Memory B cell (primary cell): ENCODE data around the gene PWWP2B.
"Not testable (repeated sequence)": the region's sequence is repeated elsewhere in the genome, so short reads cannot be mapped to it uniquely, and the experiment has no call there.

Experiments
- ATAC-seq: fragments of 150-1000 bp; cut with Tn5 transposase; 2 replicates; pipeline ENCODE4 v1.10.0; 2021; ENCODE audit warnings: low read depth, mild to moderate bottlenecking, moderate library complexity
- DNase-seq, 2 donors: peaks; one replicate each; pipeline ENCODE4 v3.0.0; 2022; ENCODE audit warnings: low spot score in 2 of 2
- H3K27ac Mint-ChIP-seq: one replicate; pipeline ENCODE4 v1.8.0; 2022; ENCODE audit warnings: mild to moderate bottlenecking, moderate library complexity, mixed read lengths
- H3K27me3 Mint-ChIP-seq: one replicate; pipeline ENCODE4 v1.8.0; 2022; ENCODE audit warnings: mixed read lengths
- H3K36me3 Mint-ChIP-seq: one replicate; pipeline ENCODE4 v1.8.0; 2022; ENCODE audit warnings: mild to moderate bottlenecking, mixed read lengths
- H3K4me1 Mint-ChIP-seq: one replicate; pipeline ENCODE4 v1.8.0; 2022; ENCODE audit warnings: mixed read lengths
- H3K4me3 Mint-ChIP-seq: one replicate; pipeline ENCODE4 v1.8.0; 2022; ENCODE audit warnings: mild to moderate bottlenecking, moderate library complexity, mixed read lengths
- H3K9me3 Mint-ChIP-seq: one replicate; pipeline ENCODE4 v1.8.0; 2022; ENCODE audit warnings: mixed read lengths

The PWWP2B gene

GRCh38 chr10:132435320-132435719 is 38.3 kb downstream of the PWWP2B start:
- not testable (repeated sequence) for ATAC-seq, H3K27ac Mint-ChIP-seq

DNA sequence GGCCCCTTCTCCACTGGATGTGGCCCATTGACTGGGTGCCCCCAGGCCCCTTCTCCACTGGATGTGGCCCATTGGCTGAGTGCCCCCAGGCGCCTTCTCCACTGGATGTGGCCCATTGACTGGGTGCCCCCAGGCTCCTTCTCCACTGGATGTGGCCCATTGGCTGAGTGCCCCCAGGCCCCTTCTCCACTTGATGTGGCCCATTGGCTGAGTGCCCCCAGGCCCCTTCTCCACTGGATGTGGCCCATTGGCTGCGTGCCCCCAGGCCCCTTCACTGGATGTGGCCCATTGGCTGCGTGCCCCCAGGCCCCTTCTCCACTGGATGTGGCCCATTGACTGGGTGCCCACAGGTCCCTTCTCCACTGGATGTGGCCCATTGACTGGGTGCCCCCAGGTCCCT is 39.1 kb downstream of the PWWP2B start:
- not testable (repeated sequence) for H3K27ac Mint-ChIP-seq, H3K36me3 Mint-ChIP-seq, DNase-seq, ATAC-seq, H3K4me1 Mint-ChIP-seq, H3K9me3 Mint-ChIP-seq, H3K4me3 Mint-ChIP-seq, H3K27me3 Mint-ChIP-seq

More at GRCh38 chr10:132435320-132435719, 38.3 kb downstream of the PWWP2B start:
- H3K27me3 Mint-ChIP-seq, H3K9me3 Mint-ChIP-seq, DNase-seq, H3K4me3 Mint-ChIP-seq, H3K36me3 Mint-ChIP-seq: not testable (repeated sequence)
- H3K4me1 Mint-ChIP-seq = peaks cover 10% of the 10 kb centered on the region

DNA sequence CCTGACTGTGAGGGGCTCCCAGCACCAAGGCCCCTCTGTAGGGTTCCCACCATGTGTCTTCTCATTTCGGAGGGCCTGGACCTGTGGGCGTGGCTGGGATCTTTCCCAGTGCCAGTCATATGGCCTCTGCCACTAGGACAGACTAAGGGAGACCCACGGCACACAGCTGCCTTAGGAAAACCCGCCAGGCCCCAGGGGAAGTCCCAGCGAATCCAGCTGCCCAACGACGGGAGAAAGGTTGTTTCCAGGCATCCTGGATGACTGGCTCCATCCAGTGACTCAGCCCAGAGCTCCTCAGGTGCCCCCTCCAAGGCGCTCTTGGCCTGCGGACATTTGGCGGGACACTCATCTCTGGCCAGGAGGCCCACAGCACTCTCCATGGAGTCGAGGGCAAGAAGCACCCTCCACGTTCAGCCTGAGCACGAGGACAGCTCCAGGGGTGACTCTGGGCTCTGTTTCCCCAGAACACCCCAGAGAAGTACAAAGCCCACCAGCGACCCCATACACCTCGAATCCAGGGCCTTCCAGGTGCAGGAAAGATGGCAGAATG is 39.9 kb downstream of the PWWP2B start:
- DNase-seq (no peak), ATAC-seq (no peak)
- Mint-ChIP-seq H3K27ac (no peak overlapping the region), H3K4me1 (peaks cover 12% of the 10 kb centered on the region), H3K4me3 (no peak overlapping the region), H3K36me3 (no peaks in the 10 kb centered on the region), H3K9me3 (no peaks in the 10 kb centered on the region), H3K27me3 (no peaks in the 10 kb centered on the region)

GRCh38 chr10:132437541-132437950 is 40.5 kb downstream of the PWWP2B start:
- no peaks in the 10 kb centered on the region for H3K9me3 Mint-ChIP-seq
- no peaks in the 10 kb centered on the region for H3K27me3 Mint-ChIP-seq
- H3K27ac Mint-ChIP-seq = no peak overlapping the region
- peaks cover 15% of the 10 kb centered on the region for H3K4me1 Mint-ChIP-seq
- ATAC-seq (no peak), DNase-seq (no peak)
- H3K36me3 Mint-ChIP-seq = no peaks in the 10 kb centered on the region
- H3K4me3 Mint-ChIP-seq = no peak overlapping the region

DNA sequence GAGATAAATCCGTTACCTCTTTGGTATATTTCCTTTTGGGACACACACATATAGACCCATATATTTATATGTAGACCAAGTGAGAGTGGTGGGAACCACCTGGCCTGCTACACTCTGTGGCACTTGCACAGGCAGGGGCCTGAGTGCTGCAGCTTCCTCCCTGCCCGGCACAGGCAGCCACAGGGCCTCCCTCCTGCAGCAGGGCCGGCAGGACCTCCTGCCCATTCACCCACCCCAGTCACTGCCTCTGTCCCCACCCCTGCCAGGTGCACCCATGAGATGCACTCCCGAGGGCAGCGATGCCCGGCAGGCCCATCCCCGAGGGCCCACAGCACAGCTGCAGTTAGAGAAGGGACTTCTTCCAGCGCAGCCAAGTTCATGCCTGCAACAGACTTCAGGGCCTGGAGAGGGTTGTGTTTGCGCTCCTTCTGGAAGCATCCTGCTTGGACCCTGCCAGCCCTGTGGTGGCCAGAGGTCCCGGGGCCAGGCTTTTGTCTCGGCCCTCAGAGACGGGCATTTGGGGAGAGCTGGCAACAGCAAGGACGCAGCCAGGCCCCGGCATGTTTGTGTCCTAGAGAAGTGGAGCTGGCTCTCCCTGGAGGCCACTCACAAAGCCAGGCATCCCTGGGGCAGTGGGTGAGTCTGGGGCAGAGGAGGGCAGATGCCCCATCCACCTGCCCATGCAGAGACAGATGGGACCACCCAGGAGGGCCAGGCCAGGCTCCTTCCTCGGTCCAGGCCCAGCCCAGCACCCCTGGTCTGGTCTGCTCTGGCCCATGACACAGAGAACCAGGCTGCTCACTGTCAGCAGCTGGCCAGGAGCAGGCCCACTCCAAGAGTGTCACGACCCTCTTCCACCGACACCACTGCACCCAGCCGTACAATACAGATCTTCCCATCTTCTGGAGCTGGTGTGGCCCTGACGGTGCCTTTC is 41.4 kb downstream of the PWWP2B start:
- no peaks in the 10 kb centered on the region for H3K27me3 Mint-ChIP-seq
- H3K9me3 Mint-ChIP-seq = no peaks in the 10 kb centered on the region
- DNase-seq (no peak), ATAC-seq (no peak)
- H3K27ac Mint-ChIP-seq = no peak overlapping the region
- no peak overlapping the region for H3K4me3 Mint-ChIP-seq
- H3K4me1 Mint-ChIP-seq = peaks cover 15% of the 10 kb centered on the region
- H3K36me3 Mint-ChIP-seq = no peaks in the 10 kb centered on the region

DNA sequence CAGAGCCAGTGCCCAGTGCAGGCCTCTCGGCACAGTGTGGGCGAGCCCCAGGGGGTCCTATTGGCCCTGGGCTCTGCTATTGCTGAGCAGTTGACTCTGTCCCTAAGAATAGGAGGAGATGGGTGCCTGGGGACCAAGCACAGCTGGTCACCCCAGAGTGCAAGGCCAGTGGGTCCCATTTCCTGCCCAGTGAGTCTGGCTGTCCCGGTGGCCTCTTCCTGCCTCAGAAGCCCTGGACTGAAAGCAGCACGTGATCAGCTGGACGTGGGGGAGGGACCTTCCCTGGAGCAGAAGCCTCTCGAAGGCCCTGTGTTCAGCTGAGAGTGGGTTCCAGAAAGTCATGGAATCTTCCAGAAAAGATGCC is 42.0 kb downstream of the PWWP2B start:
- no peak for DNase-seq
- Mint-ChIP-seq H3K27ac (no peak overlapping the region), H3K4me3 (no peak overlapping the region), H3K9me3 (no peaks in the 10 kb centered on the region), H3K27me3 (no peaks in the 10 kb centered on the region), H3K36me3 (no peaks in the 10 kb centered on the region), H3K4me1 (peaks cover 15% of the 10 kb centered on the region)
- no peak for ATAC-seq

- no peaks in the 10 kb centered on the region for H3K36me3 Mint-ChIP-seq
These were observed 42.6 kb downstream of the PWWP2B start for GRCh38 chr10:132439424-132440163.

GRCh38 chr10:132440791-132441565 is 44.0 kb downstream of the PWWP2B start:
- H3K4me1 Mint-ChIP-seq = peaks cover 17% of the 10 kb centered on the region
- H3K4me3 Mint-ChIP-seq = no peak overlapping the region
- no peaks in the 10 kb centered on the region for H3K27me3 Mint-ChIP-seq
- no peak for ATAC-seq
- no peak overlapping the region for H3K27ac Mint-ChIP-seq
- no peaks in the 10 kb centered on the region for H3K36me3 Mint-ChIP-seq
- no peak for DNase-seq
- H3K9me3 Mint-ChIP-seq = no peaks in the 10 kb centered on the region

More at GRCh38 chr10:132439424-132440163, 42.6 kb downstream of the PWWP2B start:
- H3K4me3 Mint-ChIP-seq = no peak overlapping the region
- no peak for ATAC-seq
- H3K27ac Mint-ChIP-seq = no peak overlapping the region
- no peak for DNase-seq
- no peaks in the 10 kb centered on the region for H3K27me3 Mint-ChIP-seq
- peaks cover 17% of the 10 kb centered on the region for H3K4me1 Mint-ChIP-seq
- no peaks in the 10 kb centered on the region for H3K9me3 Mint-ChIP-seq

DNA sequence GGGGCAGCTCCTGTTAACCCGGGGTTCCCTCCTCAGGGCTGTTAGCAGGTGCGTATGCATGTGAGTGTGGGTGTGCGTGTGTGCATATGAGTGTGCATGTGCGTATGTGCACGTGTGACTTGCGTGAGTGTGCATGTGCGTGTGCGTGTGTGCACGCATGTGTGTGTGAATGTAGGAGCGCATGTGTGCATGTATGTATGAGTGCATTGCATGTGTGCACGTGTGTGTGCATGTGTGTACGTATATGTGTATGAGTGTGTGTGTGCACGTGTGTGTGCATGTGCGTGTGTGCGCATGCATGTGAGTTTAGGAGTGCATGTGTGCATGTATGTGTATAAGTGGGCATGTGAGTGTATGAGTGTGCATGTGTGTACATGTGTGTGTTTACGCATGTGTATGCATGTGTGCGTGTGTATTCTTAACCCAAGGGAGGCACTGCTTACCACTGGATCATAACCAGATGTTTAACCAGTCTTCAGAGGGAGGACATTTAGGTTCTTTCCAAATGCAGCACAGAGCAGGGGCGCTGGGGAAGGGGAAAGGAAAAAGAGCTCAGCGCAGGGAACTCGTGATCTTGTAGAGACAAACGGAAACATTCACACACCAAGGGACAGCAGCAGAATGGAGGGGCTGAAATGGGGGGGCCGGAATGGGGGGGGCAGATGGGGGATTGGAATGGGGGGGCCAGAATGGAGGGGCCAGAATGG is 45.0 kb downstream of the PWWP2B start:
- ATAC-seq = no peak
- Mint-ChIP-seq H3K4me1 (peaks cover 23% of the 10 kb centered on the region), H3K36me3 (no peaks in the 10 kb centered on the region), H3K9me3 (no peaks in the 10 kb centered on the region), H3K4me3 (peak overlapping the region; percentile 12), H3K27ac (peak overlapping the region; percentile 66), H3K27me3 (no peaks in the 10 kb centered on the region)
- no peak for DNase-seq

DNA sequence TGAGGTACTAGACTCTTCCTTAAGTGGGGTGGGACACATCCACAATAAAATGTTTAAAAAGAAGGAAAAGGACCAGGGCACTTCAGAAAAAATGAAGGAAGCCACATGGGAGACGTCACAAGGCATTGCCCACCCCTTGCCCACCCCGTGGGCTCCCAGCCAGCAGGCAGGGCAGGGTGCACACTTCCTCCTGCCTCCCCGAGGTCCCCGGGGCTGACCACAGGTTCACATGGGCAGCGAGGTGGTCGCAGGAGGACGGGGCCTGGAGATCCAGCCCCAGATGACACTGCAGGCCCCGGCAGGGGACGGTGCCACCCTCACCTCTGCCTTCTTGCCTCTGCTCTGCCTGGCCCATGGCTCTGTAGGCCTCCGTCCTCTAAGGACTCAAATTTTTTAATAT is 45.6 kb downstream of the PWWP2B start:
- H3K36me3 Mint-ChIP-seq = no peaks in the 10 kb centered on the region
- no peak overlapping the region for H3K4me3 Mint-ChIP-seq

GRCh38 chr10:132443605-132443982 is 46.6 kb downstream of the PWWP2B start:
- H3K27ac Mint-ChIP-seq = peak overlapping the region; percentile 95
- no peaks in the 10 kb centered on the region for H3K9me3 Mint-ChIP-seq
- peak; percentile 80 to 84 for DNase-seq
- H3K36me3 Mint-ChIP-seq = no peaks in the 10 kb centered on the region
- ATAC-seq = peak; percentile 73
- H3K27me3 Mint-ChIP-seq = no peaks in the 10 kb centered on the region
- peak overlapping the region; percentile 3 for H3K4me3 Mint-ChIP-seq
- peaks cover 27% of the 10 kb centered on the region for H3K4me1 Mint-ChIP-seq

More for the DNA sequence above, 45.6 kb downstream of the PWWP2B start:
- no peak for ATAC-seq
- Mint-ChIP-seq H3K27ac (no peak overlapping the region), H3K27me3 (no peaks in the 10 kb centered on the region), H3K9me3 (no peaks in the 10 kb centered on the region), H3K4me1 (peaks cover 27% of the 10 kb centered on the region)
- no peak for DNase-seq

- DNase-seq (no peak), ATAC-seq (no peak)
- H3K36me3 Mint-ChIP-seq = no peaks in the 10 kb centered on the region
- H3K27ac Mint-ChIP-seq = peak overlapping the region; percentile 95
- peaks cover 28% of the 10 kb centered on the region for H3K4me1 Mint-ChIP-seq
- peak overlapping the region; percentile 71 for H3K4me3 Mint-ChIP-seq
- H3K9me3 Mint-ChIP-seq = no peaks in the 10 kb centered on the region
- no peaks in the 10 kb centered on the region for H3K27me3 Mint-ChIP-seq
These were observed 47.2 kb downstream of the PWWP2B start for GRCh38 chr10:132443983-132444876.
